ENCODE measurements around the gene CACNA1D.

CACNA1D gene

GRCh38 chr3:53709860-53710674, 215.7 kb downstream of the CACNA1D start:
- TF ChIP-seq GATA3 (IDR thresholded peaks at IDR 0.05; ENCODE audit: low read depth, low read length) (no peak), GATA2 (IDR thresholded peaks at IDR 0.05; ENCODE audit: low read depth, low read length) (no peak)

GRCh38 chr3:53711387-53711786, 217.0 kb downstream of the CACNA1D start:
- TF ChIP-seq GATA3 (IDR thresholded peaks at IDR 0.05; ENCODE audit: low read depth, low read length) = no peak
- no peak for TF ChIP-seq GATA2 (IDR thresholded peaks at IDR 0.05; ENCODE audit: low read depth, low read length)

- TF ChIP-seq GATA3 (IDR thresholded peaks at IDR 0.05; ENCODE audit: low read depth, low read length) = no peak
- TF ChIP-seq GATA2 (IDR thresholded peaks at IDR 0.05; ENCODE audit: low read depth, low read length) = no peak
Measured at GRCh38 chr3:53712817-53713388, 218.5 kb downstream of the CACNA1D start.

- no peak for TF ChIP-seq GATA3 (IDR thresholded peaks at IDR 0.05; ENCODE audit: low read depth, low read length)
- TF ChIP-seq GATA2 (IDR thresholded peaks at IDR 0.05; ENCODE audit: low read depth, low read length) = no peak
Measured at GRCh38 chr3:53713626-53714025, 219.2 kb downstream of the CACNA1D start.

- no peak for TF ChIP-seq GATA3 (IDR thresholded peaks at IDR 0.05; ENCODE audit: low read depth, low read length)
- TF ChIP-seq GATA2 (IDR thresholded peaks at IDR 0.05; ENCODE audit: low read depth, low read length) = no peak
Measured at GRCh38 chr3:53715815-53716483, 221.5 kb downstream of the CACNA1D start.

GRCh38 chr3:53716998-53717397, 222.6 kb downstream of the CACNA1D start:
- no peak for TF ChIP-seq GATA2 (IDR thresholded peaks at IDR 0.05; ENCODE audit: low read depth, low read length)
- no peak for TF ChIP-seq GATA3 (IDR thresholded peaks at IDR 0.05; ENCODE audit: low read depth, low read length)

- TF ChIP-seq GATA2 (IDR thresholded peaks at IDR 0.05; ENCODE audit: low read depth, low read length) = no peak
- no peak for TF ChIP-seq GATA3 (IDR thresholded peaks at IDR 0.05; ENCODE audit: low read depth, low read length)
Measured at GRCh38 chr3:53718462-53718861, 224.1 kb downstream of the CACNA1D start.

GRCh38 chr3:53719796-53720195, 225.4 kb downstream of the CACNA1D start:
- TF ChIP-seq GATA2 (IDR thresholded peaks at IDR 0.05; ENCODE audit: low read depth, low read length) (no peak), GATA3 (IDR thresholded peaks at IDR 0.05; ENCODE audit: low read depth, low read length) (no peak)

GRCh38 chr3:53721187-53722119, 227.0 kb downstream of the CACNA1D start:
- TF ChIP-seq GATA3 (IDR thresholded peaks at IDR 0.05; ENCODE audit: low read depth, low read length) = no peak
- TF ChIP-seq GATA2 (IDR thresholded peaks at IDR 0.05; ENCODE audit: low read depth, low read length) = no peak

- TF ChIP-seq GATA2 (IDR thresholded peaks at IDR 0.05; ENCODE audit: low read depth, low read length) (no peak), GATA3 (IDR thresholded peaks at IDR 0.05; ENCODE audit: low read depth, low read length) (no peak)
Measured at GRCh38 chr3:53724566-53724965, 230.2 kb downstream of the CACNA1D start.

GRCh38 chr3:53725387-53725995, 231.1 kb downstream of the CACNA1D start:
- TF ChIP-seq GATA2 (IDR thresholded peaks at IDR 0.05; ENCODE audit: low read depth, low read length) = no peak
- TF ChIP-seq GATA3 (IDR thresholded peaks at IDR 0.05; ENCODE audit: low read depth, low read length) = no peak

GRCh38 chr3:53726643-53727042, 232.2 kb downstream of the CACNA1D start:
- TF ChIP-seq GATA2 (IDR thresholded peaks at IDR 0.05; ENCODE audit: low read depth, low read length) (no peak), GATA3 (IDR thresholded peaks at IDR 0.05; ENCODE audit: low read depth, low read length) (no peak)

- no peak for TF ChIP-seq GATA3 (IDR thresholded peaks at IDR 0.05; ENCODE audit: low read depth, low read length)
- no peak for TF ChIP-seq GATA2 (IDR thresholded peaks at IDR 0.05; ENCODE audit: low read depth, low read length)
Measured at GRCh38 chr3:53728606-53729005, 234.2 kb downstream of the CACNA1D start.

Data from SH-SY5Y (cell line).